ENCODE measurements around the gene NPFF.

DNA sequence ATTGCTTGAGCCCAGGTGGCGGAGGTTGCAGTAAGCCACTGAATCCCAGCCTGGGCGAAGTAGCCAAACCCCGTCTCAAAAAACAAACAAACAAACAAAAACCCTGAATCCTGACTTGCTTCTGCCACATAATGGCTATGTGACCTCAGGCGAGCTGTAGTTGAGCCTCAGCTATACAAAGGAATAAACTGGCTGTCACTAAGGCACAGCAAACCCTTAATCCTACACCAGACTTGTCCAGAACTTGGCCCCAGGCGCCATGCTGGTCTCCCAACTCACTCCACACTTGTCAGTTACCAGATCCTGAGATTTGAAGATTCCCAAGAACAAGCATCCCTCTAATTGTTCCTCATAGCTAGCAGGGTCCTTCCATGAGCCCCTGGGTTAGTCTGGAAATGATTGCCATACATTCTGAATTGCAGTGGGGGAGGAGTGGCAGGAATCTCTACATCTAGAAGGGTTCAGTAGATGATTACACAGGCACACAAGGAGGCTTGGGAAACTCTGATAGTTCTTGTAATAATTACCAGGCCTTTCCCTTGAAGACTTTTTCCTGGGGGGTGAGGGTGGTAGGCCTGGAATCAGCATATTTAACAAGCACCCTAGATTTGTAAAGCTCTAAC lies 17.9 kb downstream of the NPFF start:
- no peak for TF ChIP-seq CTCF (optimal IDR thresholded peaks at IDR 0.05 in 1 of 3, IDR thresholded peaks at IDR 0.05 in 1 of 3, conservative IDR thresholded peaks at IDR 0.05 in 1 of 3; ENCODE audit: extremely low read depth in 1 of 3, insufficient read depth in 2 of 3, low read length in 3 of 3)
- no peak for TF ChIP-seq EZH2 (IDR thresholded peaks at IDR 0.05; ENCODE audit: low read length)

Measured in keratinocyte (primary cell).